Measurements from ENCODE around the gene ITGB1. TPM values are rescaled to one million over a fixed set of nuclear protein-coding genes. Genes with fewer than 3 reads are reported as not detected.
A peak's percentile ranks its signal among the peaks of the same experiment; 100 is the strongest.
"Not testable (repeated sequence)": the region's sequence is repeated elsewhere in the genome, so short reads cannot be mapped to it uniquely, and the experiment has no call there.

Gene ITGB1
- total and polyA plus RNA-seq, 8 donors: 44.0 to 316 (median 110) TPM

DNA sequence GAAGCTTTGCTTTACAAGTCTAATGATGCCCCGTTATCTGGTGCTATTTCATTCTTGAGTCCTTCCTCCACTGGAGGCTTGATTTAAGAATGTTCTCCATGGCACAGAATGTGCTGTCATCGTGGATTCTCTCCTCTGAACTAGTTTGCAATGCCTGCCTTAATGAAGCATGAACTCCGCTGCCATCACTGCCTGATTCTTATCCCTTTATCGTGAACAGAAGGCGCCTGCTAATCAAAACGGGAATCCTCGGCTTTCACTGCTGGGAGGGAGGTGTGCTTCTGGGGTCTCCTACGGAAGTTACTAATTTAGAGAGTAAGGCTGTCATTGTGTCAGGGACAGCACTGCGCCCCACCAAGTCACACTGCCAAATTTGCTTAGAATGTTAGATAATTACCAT lies 56.2 kb downstream of the ITGB1 start:
- no peaks in the 10 kb centered on the region for H3K27me3 ChIP-seq
- no peak for ATAC-seq
- H3K4me1 ChIP-seq: peaks cover 0 to 4% (median 0%) of the 10 kb centered on the region in 3 donors
- no peaks in the 10 kb centered on the region for H3K9me3 ChIP-seq
- 93 to 95% methylated on average over 9 of the region's 9 CpGs for WGBS, 2 donors
- no peak overlapping the region for H3K4me3 ChIP-seq
- no peak for DNase-seq
- intact Hi-C loops (cut with DNase I): no loop called here
- H3K36me3 ChIP-seq: peaks cover 0 to under 1% (median 0%) of the 10 kb centered on the region in 3 donors
- H3K27ac ChIP-seq: no peak overlapping the region
- TF ChIP-seq, protein P1, sequence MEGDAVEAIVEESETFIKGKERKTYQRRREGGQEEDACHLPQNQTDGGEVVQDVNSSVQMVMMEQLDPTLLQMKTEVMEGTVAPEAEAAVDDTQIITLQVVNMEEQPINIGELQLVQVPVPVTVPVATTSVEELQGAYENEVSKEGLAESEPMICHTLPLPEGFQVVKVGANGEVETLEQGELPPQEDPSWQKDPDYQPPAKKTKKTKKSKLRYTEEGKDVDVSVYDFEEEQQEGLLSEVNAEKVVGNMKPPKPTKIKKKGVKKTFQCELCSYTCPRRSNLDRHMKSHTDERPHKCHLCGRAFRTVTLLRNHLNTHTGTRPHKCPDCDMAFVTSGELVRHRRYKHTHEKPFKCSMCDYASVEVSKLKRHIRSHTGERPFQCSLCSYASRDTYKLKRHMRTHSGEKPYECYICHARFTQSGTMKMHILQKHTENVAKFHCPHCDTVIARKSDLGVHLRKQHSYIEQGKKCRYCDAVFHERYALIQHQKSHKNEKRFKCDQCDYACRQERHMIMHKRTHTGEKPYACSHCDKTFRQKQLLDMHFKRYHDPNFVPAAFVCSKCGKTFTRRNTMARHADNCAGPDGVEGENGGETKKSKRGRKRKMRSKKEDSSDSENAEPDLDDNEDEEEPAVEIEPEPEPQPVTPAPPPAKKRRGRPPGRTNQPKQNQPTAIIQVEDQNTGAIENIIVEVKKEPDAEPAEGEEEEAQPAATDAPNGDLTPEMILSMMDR (IDR thresholded peaks at IDR 0.05): no peak
- FAIRE-seq: no peak

- FAIRE-seq; H3K36me3 ChIP-seq; H3K27me3 ChIP-seq; ATAC-seq; H3K4me1 ChIP-seq; H3K9me3 ChIP-seq; DNase-seq; H3K27ac ChIP-seq; intact Hi-C loops (cut with DNase I); H3K4me3 ChIP-seq: not testable (repeated sequence)
- 81 to 83% methylated on average over 7 of the region's 7 CpGs for WGBS, 2 donors
Observed at GRCh38 chr10:32895200-32895968, 62.6 kb downstream of the ITGB1 start.

- WGBS, 2 donors: 92 to 95% methylated on average over 2 of the region's 2 CpGs
- Histone ChIP-seq H3K27me3 (no peaks in the 10 kb centered on the region), H3K36me3 (peaks cover 0 to 6% (median 0%) of the 10 kb centered on the region in 3 donors), H3K4me1 (no peaks in the 10 kb centered on the region), H3K27ac (no peak overlapping the region), H3K9me3 (no peaks in the 10 kb centered on the region), H3K4me3 (no peak overlapping the region)
- TF ChIP-seq, protein P1 (IDR thresholded peaks at IDR 0.05): no peak
- intact Hi-C loops (cut with DNase I): no loop called here
- no peak for DNase-seq
- no peak for FAIRE-seq
- no peak for ATAC-seq
Observed at GRCh38 chr10:32893916-32894664, 63.9 kb downstream of the ITGB1 start.

GRCh38 chr10:32893434-32893833 lies 64.6 kb downstream of the ITGB1 start:
- TF ChIP-seq, protein P1 (IDR thresholded peaks at IDR 0.05): no peak
- ATAC-seq: peak in 1 of 4 donors; percentile 30
- no peak overlapping the region for H3K27ac ChIP-seq
- 68% methylated on average over 3 of the region's 3 CpGs for WGBS, 2 donors
- no peaks in the 10 kb centered on the region for H3K4me1 ChIP-seq
- no peaks in the 10 kb centered on the region for H3K27me3 ChIP-seq
- DNase-seq: no peak
- intact Hi-C loops (cut with DNase I): no loop called here
- H3K36me3 ChIP-seq: peaks cover 0 to 6% (median 0%) of the 10 kb centered on the region in 3 donors
- H3K9me3 ChIP-seq: no peaks in the 10 kb centered on the region
- no peak for FAIRE-seq
- H3K4me3 ChIP-seq: no peak overlapping the region

DNA sequence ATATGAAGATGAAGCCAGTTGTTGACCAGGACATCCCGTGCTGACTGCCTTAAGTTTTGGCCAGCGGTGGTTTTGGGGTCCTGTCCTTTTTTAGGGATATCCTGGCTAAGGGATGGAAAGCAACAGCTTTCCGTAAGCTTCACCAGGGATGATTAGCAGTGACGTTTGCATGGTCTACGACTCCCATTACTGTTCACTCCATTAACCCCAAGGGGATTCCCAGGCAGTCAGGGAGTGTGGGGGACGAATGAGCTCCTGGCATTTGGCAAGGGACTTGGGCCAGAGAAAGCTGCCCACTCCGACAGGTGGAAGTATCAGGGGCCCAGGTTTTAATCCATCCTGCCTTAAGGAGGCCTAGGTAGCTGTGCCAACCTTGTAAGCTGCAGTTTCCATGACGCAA lies 66.8 kb downstream of the ITGB1 start:
- WGBS, 2 donors: 80 to 85% methylated on average over 8 of the region's 8 CpGs
- intact Hi-C loops (cut with DNase I): no loop called here
- TF ChIP-seq, protein P1 (IDR thresholded peaks at IDR 0.05): no peak
- H3K4me3 ChIP-seq: no peak overlapping the region
- H3K27me3 ChIP-seq: no peaks in the 10 kb centered on the region
- H3K36me3 ChIP-seq: no peaks in the 10 kb centered on the region
- DNase-seq (no peak), ATAC-seq (no peak), FAIRE-seq (no peak)
- no peak overlapping the region for H3K27ac ChIP-seq
- no peaks in the 10 kb centered on the region for H3K9me3 ChIP-seq
- H3K4me1 ChIP-seq: no peaks in the 10 kb centered on the region

All from pancreas (tissue), 10 donors.